HL-60/S4 treated with retinoic acid at 250 ng/mL for 4 days and 3 days (cell line): ENCODE data around the gene FBXL14.
"Not testable (repeated sequence)": the region's sequence is repeated elsewhere in the genome, so short reads cannot be mapped to it uniquely, and the experiment has no call there.

Experiments
- in situ Hi-C: fragments of 300-500 bp; cut with MboI; formaldehyde crosslinking; loops from 2 replicates; pipeline ENCODE4 v1.7.0; 2022; ENCODE audit warnings: low sequenced_read_pairs

Gene FBXL14

DNA sequence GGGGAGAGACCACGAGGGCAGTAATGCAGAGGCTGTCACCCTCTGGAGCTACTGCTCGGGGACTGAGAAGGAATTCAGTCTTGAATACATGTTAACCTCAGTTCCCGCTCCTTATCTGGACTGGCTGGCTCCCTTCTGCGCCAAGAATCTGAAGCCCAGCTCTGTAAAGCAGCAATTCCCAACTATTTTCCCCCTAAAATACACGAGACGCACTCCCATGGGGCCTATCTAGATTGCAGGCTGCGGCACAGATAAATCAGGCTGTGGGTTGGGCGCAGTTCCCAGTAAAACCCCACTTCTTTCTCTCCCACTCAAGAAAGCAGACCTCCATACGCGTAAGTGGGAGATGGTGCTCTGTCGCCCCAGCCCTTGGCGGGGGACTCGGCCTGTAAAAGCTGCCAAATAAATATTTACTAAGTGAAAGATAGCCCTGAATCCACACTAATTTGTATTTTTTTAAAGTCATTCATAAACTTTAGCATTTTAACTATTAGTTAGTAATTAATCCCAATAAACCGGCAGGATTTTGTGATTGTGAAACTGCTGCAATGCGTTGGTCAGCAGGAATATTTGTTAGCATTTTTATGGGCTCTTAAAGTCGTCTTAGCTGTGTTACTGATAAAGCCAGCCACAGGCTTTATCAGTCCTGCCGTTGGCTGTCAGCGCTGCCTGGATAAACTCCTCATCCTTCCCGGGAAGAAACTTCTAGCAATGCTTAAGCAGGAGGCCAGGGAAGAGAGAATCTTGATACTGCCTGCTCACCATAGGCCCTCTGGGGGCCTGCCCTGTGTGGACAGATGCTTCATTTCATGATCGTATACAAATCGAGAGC is 17.8 kb downstream of the FBXL14 start:
- in situ Hi-C loops: loop anchor here (10.0 to 25.0 kb wide), 3 partner anchors 292 to 764 kb away; no protein-coding TSS in a partner anchor

DNA sequence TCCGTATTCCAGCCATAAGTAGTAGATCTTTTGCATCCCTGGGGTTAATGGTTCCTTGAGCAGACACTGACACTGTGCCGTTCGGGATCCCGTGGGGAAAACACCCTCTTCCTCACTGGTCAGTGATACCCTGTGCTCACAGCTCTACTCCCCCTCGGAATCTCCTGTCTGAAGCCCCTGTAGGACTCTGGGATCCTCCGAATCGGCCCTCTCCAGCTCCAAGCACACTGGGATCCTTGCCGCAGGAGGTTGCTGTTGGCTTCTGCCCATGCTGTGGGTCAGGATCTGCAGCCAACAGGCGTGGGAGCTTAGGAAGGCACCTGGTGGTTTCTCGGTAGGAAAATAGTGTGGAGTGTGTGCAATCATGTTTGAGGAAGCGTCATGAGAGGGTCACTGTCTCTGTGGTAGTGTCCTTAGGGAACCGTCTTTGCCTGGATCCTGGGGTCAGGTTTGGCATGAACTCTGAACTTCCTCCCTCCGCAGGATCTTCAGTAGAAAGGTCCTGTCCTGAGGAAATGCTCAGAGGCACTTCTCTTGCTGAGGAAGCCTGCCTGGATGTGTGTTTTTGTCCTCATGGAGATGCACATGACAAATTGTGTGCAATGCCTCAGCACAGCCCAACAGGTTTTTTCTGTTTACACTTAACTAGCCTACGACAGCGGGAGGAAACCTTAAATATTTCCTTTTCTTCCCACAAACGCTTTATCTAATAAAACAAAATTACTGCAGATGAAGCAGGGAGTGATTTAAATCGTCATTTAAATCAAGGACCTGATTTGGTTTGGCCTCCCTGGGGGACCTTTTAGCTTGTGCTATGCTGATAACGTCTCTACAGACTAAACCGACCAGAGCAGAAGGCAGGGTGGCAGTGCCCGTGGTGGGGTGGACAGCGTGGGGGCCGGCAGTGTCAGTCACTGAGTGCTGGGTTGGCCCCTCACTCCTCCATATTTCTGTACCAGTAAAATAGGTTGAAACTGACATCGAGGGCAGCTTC is 18.7 kb downstream of the FBXL14 start:
- in situ Hi-C loops: loop anchor here (10.0 to 25.0 kb wide), 3 partner anchors 291 to 763 kb away; no protein-coding TSS in a partner anchor

GRCh38 chr12:1574865-1575259 is 19.5 kb downstream of the FBXL14 start:
- in situ Hi-C loops: loop anchor here (10.0 to 25.0 kb wide), 3 partner anchors 290 to 763 kb away; no protein-coding TSS in a partner anchor

- in situ Hi-C loops: loop anchor here (10.0 kb wide), 2 partner anchors 289 to 459 kb away; no protein-coding TSS in a partner anchor
These were observed 20.2 kb downstream of the FBXL14 start for GRCh38 chr12:1573960-1574864.

GRCh38 chr12:1572731-1573130 is 21.6 kb downstream of the FBXL14 start:
- in situ Hi-C loops: loop anchor here (10.0 kb wide), 2 partner anchors 288 to 458 kb away; no protein-coding TSS in a partner anchor

DNA sequence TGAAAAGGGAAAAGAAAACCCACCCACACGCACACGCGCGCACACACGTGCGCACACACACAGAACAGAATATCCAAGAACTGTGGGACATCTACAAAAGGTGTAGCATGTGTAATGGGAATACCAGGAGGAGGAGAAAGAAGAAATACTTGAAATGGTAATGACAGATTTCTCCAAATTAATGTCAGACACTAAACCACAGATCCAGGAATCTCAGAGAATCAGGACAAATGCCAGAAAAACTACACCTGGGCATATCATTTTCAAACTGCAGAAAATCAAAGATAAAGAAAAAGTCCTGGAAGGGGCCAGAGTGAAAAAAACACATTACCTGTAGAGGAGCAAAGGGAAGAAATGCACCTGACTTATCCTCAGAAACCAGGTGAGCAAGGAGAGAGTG is 26.5 kb downstream of the FBXL14 start:
- in situ Hi-C loops: no loop called here

DNA sequence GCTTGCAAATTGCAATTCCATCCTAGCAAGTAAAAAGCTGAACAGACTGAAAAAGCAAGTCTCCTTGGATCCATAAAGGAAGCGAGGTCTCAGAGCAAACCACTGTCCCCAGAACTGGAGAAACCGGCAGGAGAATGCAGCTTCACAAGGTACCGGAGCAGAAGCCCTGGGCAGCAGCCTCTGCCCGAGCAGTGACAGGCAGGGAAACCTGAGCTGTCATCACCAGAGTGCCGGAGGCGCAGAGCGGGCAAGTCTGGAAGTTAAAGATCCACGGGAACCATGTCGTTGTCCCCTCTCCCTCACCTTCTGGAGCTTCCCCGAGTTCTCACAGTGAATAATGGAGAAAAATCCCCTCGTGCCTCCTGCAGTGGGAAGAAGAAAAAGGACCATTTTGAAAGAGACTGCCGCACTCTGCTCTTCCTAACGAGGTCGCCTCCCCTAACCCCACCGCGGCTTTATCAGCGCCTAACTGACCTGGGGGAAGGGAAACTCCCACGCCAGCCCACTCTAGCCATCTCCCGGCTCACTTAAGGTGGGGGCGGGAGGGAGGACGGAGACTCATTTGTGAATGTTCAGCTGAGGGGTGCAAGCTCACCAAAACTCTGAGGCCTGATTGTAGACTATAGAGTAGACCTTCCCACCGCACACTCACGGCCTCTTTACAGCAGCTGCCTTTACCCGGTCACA is 27.8 kb downstream of the FBXL14 start:
- in situ Hi-C loops: no loop called here

DNA sequence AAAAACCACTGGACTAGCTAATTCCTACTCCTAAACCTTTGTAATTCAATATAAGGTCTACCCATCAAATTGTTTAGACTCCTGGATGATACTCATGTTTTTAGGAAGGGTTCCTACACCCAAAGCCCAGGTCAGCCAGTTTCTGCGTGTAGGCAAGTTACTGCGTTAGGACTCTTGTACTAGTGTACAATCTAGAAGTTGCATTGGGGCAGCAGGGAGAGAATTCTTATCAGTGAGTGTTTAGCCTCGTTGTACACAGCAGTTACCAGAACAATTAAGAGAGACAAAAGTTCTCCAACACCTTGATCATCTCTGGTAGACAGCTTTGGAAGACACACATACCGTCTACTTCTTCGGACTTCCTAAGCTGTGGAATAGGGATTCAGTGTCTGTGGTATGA is 29.2 kb downstream of the FBXL14 start:
- in situ Hi-C loops: no loop called here

- in situ Hi-C loops: no loop called here
These were observed 30.3 kb downstream of the FBXL14 start for GRCh38 chr12:1564067-1564466.

DNA sequence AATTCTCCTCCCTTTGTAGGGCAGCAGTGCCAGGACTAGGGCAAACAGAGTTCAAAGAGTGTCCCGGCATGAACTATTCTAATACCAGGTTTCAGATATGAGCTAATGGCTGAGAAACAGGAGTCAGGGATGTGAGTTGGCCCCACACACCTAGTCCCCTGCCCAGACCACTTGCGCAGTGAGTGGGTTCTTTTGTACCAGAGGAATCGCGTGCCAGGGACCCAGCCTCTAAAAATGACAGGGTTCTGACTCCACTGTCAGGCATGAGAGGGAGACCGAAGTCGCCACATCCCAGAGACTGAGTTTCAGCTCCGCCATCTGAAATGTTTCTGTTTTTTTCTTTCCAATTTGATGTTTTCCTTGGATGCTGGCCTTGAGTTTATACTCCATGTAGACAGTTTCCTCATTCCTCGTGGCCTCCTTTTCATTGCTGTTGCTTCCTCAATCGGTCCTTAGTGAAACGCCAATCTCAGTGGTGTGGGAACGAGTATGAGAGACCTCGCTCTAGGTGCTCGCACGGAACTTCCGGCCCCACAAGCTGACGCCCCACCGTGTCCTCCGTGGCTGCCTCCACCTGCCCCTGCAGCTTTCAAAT is 31.5 kb downstream of the FBXL14 start:
- in situ Hi-C loops: no loop called here

- in situ Hi-C loops: no loop called here
These were observed 33.7 kb downstream of the FBXL14 start for GRCh38 chr12:1560704-1561103.

GRCh38 chr12:1559676-1560091 is 34.7 kb downstream of the FBXL14 start:
- in situ Hi-C loops: no loop called here

- in situ Hi-C loops: not testable (repeated sequence)
These were observed 36.3 kb downstream of the FBXL14 start for GRCh38 chr12:1558108-1558507.

DNA sequence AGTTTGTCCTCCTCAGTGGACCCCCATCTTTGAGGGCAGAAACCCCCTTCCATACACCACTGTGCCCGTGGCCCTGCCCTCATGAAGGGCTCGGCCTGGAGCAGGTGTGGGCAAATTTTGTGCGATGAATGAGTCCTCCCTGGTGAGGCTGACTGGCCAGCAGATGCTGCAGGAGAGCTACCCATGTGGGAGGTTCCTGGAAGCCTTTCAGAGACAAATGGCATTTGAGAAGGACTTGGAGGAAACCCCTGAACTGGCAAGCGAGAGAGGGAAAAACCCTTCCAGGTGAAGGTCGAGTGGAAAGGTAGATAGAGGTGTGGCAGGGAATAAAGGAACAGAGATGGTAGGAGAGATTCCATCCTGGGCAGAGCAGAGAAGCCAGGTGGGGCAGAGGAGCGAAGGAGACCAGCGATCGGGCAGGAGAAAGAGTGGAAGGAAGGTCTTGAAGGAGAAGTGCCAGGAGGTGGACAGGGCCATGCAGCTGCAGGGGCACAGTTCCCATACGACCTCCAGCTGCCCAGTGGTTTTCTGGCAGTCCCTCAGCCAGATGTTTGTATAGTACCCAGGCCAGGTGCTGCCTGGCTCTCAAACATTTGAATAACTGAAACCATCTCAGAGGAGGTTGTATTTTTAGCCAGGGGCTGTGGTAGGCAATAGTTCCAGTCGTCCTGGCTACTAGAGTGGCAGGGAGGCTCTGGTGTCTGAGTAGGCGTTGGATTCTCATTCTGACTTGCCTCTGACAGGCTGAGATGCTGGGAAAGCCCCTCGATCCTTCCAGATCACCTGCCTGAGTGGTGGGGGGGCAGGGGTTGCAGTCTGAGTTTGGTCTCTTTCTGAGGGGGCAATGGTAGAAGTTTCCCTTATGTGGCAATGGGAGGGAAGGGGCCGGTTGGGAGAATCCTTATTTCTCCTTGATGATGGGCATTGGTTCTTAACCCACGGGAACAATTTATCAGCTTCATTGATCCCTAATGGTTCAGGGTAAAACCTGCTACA is 40.1 kb downstream of the FBXL14 start:
- in situ Hi-C loops: no loop called here

GRCh38 chr12:1553536-1553935 is 40.8 kb downstream of the FBXL14 start:
- in situ Hi-C loops: no loop called here

DNA sequence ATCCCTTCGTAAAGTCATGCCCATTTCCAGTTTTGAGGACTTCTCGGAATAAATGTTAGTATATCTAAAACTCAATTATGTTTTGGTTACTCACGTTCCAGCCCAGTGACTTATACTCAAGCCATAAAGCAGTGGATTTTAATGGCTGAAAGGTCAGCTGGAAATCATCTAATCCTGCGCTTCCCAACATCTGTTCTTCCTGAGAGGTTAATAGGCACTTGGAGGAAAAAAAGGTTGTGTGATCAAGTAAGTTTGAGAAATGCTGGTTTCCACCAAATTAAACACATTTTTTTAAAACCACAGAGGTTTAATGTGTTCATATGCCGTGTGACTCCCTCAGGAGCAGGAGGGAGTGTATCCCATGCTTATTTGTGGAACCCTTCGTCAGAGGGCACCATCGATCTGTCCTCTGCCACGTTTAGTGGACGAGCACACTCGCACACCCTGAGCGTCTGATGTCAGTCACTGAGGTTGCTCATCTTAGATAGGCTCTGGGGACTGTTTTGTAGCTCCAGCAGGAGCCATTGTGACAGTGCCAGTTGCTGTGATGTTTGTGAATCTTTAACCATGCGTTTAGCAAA is 41.4 kb downstream of the FBXL14 start:
- in situ Hi-C loops: no loop called here

DNA sequence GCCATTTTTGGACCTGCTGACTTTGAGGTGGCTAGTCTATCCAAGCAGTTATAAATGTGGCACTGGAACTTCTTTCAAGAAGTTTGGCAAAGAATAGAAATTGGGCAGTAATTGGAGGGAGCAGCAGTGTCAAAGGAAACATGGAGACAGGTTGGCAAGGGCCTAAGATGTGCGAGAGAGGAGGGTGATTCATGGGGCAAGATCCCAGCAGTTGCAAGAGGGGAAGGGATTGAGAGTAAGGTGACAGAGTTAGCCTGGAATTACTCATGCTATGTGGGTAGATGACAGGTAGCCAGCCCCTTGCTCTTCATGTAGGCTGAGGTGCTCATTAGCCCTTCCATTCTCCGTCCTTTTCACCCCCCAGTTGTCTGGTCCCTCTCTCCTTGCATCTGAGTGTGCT is 42.2 kb downstream of the FBXL14 start:
- in situ Hi-C loops: no loop called here

GRCh38 chr12:1551496-1551895 is 42.9 kb downstream of the FBXL14 start:
- in situ Hi-C loops: no loop called here
